Measurements from ENCODE around the gene GPX4.
A peak's percentile ranks its signal among the peaks of the same experiment; 100 is the strongest.

GPX4 gene, protein sequence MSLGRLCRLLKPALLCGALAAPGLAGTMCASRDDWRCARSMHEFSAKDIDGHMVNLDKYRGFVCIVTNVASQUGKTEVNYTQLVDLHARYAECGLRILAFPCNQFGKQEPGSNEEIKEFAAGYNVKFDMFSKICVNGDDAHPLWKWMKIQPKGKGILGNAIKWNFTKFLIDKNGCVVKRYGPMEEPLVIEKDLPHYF

DNA sequence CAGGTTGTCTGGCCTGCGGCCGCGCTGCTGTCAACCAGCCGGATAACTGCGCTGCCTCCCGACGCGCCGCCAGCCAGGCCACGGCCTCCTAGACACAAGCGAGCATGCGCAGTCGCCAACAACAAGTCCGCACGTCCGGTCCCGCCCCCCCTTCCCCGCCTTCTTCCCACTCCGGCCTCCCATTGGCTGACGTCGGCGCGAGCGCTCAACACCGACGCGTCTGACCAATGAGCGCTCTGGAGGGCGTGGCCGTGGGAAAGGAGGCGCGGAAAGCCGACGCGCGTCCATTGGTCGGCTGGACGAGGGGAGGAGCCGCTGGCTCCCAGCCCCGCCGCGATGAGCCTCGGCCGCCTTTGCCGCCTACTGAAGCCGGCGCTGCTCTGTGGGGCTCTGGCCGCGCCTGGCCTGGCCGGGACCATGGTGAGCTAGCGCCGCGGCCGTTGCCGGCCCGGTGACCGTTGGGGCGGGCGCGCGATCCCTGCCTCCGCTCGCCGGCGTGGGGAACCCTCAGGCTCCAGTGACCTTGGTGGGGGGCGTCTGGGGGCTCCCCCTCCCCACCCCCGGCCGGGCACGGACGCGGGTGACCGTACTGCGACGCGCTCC is at the start of gene GPX4:
Gene GPX4 (plus strand): TSS at position 287 of the 603 bp plus-strand sequence. CDS start 50 bp downstream, at position 337.
- peak; percentile 98 for DNase-seq (ENCODE audit: low spot score)

DNA sequence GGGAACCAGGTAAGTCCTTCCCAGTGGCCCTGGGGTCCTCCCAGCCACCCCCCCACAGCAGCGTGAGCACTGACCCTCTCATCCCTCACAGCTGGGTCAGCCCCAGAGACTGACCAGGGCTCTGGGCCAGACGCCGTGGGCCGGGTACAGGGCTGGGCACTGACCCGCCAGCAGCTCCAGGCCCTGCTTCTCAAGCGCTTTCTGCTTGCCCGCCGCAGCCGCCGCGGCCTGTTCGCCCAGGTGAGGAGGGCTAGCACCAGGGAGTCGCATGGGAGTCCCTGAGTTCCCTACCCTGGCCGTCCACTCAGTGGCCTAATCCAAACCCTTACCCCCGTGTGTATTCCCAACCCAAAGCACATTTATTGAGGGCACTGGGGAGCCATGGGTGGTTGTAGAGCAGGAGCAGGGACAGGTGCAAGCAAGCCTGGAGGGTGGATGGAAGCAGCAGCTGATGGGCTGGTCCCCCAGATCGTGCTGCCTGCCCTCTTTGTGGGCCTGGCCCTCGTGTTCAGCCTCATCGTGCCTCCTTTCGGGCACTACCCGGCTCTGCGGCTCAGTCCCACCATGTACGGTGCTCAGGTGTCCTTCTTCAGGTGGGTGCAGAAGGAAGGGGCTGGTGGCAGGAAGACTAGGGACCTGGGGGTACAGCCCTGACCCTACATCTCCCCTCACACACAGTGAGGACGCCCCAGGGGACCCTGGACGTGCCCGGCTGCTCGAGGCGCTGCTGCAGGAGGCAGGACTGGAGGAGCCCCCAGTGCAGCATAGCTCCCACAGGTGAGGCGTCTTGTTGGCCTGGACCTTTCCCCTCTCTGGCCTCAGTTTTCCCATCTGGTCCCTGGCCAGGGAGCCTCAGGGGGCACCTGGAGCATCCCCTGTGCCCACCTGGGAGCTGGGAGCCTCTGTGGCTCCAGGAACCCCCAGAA is 49.4 kb upstream of the GPX4 start:
- DNase-seq (ENCODE audit: low spot score): no peak

DNA sequence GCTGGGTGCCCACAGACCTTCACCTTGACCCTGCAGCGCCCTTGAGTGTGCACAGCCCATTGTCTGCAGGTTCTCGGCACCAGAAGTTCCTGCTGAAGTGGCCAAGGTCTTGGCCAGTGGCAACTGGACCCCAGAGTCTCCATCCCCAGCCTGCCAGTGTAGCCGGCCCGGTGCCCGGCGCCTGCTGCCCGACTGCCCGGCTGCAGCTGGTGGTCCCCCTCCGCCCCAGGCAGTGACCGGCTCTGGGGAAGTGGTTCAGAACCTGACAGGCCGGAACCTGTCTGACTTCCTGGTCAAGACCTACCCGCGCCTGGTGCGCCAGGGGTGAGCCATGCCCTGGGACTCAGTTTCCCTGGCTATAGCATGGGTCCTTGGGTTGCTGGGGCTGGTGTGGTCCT is 48.8 kb upstream of the GPX4 start:
- no peak for DNase-seq (ENCODE audit: low spot score)

DNA sequence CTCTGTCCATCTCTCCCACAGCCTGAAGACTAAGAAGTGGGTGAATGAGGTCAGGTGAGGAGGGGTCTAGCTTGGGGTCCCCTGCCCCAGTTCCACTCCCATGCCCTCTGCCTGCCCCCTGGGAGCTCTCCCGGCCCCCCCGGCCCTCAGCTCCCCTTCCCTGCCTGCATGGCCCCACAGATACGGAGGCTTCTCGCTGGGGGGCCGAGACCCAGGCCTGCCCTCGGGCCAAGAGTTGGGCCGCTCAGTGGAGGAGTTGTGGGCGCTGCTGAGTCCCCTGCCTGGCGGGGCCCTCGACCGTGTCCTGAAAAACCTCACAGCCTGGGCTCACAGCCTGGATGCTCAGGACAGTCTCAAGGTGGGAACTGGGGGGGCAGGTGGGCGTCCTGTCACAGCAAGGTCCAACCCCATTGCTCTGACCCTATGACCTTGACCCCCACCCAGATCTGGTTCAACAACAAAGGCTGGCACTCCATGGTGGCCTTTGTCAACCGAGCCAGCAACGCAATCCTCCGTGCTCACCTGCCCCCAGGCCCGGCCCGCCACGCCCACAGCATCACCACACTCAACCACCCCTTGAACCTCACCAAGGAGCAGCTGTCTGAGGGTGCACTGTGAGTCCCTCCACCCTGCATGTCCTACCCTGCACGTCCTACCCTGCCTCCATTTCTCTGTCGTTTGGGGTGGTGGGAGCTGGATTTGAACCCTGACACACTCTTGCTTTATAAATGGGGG is 47.7 kb upstream of the GPX4 start:
- DNase-seq (ENCODE audit: low spot score): no peak

DNA sequence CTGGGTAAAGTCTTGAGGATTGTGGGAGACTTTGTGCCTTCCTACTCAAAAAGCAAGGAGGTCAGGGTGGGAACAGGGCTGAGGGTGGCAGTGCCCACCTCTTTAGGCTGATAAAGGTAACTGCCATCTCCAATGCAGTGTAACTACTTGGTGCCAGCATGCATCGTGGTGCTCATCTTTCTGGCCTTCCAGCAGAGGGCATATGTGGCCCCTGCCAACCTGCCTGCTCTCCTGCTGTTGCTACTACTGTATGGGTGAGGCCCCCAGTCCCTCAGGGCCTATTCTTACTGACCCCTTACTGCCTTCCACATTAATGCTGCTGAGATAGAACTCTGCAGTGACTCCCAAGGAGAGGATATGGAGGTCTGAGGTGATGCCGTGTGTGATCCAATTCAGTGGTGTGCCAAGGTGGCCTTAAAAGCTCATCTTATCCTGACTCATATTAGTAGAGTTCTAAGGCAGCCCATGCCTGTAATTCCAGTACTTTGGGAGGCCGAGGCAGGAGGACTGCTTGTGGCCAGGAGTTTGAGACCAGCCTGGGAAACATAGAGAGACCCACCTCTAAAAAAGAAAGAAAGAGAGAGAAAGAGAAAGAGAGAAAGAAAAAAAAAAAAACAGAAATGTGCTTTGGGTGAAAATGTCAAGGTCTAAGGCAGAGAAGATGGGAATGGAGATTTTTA is 46.5 kb upstream of the GPX4 start:
- no peak for DNase-seq (ENCODE audit: low spot score)

DNA sequence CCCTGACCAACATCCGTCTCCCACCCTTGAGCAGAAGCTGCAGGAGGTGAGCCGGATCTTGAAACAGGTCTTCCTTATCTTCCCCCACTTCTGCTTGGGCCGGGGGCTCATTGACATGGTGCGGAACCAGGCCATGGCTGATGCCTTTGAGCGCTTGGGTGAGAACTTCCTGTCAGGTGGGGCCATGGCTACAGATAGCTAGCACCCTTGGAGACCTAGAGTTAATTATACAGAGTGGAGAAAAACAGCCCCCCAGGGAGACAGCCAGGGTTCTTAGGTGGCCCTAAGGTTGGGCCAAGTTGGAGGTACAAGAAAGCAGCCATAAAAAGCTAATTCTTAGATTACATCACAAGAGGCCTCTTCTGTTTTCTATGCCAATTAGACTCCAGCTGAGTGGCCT is 45.7 kb upstream of the GPX4 start:
- no peak for DNase-seq (ENCODE audit: low spot score)

DNA sequence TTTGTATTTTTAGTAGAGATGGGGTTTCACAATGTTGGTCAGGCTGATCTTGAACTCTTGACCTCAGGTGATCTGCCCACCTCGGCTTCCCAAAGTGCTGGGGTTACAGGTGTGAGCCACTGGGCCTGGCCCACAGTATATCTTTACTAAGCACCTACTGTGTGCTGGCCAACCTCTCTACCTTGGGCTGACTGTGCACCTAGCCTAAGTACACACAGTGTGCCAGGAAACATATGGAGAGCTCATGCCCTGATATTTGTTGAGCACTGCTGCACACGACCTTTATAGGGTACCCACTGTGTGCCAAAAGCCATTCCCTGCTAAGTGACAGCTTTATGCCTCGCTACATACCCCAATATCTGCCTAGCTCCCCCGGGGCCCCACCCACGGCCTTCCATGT is 43.1 kb upstream of the GPX4 start:
- no peak for DNase-seq (ENCODE audit: low spot score)

DNA sequence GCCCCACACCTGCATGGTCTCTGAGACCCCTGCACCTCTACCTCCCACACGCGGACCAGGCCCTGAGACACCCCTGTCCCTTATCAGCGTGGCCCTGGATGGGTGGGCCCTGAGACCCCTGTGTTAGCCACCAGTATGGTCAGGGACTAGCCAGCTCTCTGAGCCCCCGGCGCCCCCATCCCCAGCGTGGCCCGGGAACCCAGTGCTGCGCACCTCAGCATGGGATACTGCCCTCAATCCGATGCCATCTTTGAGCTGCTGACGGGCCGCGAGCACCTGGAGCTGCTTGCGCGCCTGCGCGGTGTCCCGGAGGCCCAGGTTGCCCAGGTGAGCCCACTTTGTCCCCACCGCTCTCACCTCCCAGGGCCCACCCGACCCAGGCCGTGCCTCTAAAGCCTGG is 41.8 kb upstream of the GPX4 start:
- no peak for DNase-seq (ENCODE audit: low spot score)

DNA sequence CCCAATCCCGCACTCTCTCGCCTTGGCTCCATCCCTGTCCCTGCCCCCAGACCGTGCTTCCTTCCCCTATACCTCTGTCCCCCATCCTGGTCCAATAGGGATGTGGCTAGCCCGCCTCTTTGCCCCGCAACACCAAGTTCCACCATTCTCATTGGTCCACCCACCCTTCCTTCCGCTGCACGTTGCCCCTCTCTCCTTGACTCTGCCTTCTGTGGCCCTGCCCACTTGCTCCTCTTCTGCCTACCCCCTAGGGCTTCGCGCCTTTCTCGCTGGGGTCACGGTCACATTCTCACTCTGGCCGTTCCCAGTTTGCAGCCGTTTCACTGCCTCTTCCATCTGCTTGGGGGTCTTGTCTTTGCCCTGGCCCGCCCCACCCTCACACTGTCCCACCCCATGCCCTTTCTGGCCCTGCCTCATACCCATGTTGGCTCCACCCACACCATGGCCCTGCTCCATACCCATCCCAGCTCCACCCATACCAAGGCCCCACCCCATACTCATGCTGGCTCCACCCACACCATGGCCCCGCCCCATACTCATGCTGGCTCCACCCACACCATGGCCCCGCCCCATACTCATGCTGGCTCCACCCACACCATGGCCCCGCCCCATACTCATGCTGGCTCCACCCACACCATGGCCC is 41.3 kb upstream of the GPX4 start:
- DNase-seq (ENCODE audit: low spot score): no peak

DNA sequence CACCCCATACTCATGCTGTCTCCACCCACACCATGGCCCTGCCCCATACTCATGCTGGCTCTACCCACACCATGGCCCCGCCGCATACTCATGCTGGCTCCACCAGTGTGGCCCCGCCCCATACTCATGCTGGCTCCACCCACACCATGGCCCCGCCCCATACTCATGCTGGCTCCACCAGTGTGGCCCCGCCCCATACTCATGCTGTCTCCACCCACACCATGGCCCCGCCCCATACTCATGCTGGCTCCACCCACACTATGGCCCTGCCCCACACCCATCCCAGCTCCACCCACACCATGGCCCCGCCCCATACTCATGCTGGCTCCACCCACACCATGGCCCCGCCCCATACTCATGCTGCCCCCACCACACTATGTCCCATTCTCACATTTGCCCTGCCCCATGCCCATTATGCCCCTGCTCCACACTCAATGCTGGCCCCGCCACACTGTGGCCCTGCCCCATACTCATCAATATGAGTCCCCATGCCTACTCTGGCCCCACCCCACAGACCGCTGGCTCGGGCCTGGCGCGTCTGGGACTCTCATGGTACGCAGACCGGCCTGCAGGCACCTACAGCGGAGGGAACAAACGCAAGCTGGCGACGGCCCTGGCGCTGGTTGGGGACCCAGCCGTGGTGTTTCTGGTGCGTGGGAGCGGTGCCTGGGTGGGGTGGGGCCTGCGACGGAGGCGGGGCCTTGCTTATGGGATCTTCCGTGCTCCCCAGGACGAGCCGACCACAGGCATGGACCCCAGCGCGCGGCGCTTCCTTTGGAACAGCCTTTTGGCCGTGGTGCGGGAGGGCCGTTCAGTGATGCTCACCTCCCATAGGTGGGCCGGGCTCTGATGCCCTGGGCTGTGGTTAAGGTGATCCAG is 40.5 kb upstream of the GPX4 start:
- no peak for DNase-seq (ENCODE audit: low spot score)

DNA sequence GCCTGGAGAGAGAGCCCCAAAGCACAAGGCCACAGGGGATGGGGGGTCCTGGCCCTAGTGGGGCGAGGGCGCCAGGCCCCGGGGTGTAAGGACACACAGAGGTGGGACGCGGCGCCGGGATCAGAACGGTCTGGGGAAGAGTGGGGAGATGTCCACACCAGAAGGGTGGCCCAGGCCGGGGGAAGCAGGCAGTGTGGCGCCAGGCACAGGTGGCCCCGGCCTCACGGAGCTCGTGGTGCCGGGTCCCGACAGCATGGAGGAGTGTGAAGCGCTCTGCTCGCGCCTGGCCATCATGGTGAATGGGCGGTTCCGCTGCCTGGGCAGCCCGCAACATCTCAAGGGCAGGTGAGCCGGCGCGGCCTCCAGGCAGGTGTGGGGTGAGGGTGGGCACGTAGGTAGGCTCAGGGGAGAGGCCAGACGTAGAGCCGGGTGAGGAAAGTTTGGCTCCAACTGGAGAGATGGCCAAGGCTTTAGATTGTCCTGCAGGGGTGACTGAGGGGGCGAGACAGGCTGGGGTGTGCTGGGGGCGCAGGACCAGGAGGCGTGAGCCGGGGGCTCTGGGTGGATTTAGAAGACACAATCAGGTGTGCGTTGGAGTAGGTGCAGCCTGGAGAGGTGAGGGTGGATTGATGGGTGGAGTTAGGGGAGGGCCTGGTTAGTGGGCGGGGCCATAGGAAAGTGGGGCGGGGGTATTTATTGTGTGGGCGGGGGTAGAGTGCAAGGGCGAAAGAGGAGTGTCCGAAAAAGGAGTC is 39.7 kb upstream of the GPX4 start:
- no peak for DNase-seq (ENCODE audit: low spot score)

DNA sequence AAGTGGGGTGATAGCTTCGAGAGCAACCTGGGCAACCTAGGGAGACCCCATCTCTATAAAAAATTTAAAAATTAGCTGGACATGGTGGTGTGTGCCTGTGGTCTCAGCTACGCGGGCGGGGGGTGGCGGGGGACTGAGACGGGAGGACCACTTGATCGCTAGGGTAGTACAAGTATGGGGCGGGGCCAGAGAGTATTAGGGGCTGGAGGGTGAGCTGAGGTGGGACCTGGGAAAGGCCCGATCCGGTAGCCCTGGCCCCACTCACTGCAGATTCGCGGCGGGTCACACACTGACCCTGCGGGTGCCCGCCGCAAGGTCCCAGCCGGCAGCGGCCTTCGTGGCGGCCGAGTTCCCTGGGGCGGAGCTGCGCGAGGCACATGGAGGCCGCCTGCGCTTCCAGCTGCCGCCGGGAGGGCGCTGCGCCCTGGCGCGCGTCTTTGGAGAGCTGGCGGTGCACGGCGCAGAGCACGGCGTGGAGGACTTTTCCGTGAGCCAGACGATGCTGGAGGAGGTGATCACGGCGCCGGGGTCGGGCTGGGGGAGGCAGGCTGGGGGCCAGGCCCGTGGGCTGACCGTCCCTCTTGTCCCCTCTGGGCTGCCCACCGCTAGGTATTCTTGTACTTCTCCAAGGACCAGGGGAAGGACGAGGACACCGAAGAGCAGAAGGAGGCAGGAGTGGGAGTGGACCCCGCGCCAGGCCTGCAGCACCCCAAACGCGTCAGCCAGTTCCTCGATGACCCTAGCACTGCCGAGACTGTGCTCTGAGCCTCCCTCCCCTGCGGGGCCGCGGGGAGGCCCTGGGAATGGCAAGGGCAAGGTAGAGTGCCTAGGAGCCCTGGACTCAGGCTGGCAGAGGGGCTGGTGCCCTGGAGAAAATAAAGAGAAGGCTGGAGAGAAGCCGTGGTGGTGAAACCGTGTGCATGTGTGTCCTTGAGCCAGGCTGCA is 38.9 kb upstream of the GPX4 start:
- peak; percentile 67 for DNase-seq (ENCODE audit: low spot score)

DNA sequence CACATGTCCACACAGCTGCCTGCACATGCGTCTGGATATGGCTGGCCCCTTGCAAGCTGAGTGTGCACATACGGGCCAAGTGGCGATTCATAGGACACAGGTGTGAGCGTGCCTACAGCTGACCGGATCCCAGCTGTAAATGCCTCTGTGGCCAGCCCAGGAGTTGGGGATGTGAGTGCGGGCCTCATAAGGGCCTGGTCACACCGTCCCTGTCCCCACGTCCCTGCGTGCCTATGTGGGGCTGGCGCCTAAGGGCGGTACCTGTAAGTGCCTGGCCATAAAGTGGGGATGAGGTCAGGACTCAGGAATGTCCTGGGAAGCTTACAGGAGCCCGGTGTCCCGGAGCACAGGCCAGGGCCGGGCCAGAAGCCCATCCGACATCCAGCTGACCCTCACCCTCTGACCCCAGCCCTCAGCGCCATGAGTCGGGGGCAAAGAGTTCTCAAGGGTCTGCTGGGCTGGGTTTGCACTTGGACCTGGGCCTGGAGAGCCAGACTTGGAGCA is 38.1 kb upstream of the GPX4 start:
- no peak for DNase-seq (ENCODE audit: low spot score)

DNA sequence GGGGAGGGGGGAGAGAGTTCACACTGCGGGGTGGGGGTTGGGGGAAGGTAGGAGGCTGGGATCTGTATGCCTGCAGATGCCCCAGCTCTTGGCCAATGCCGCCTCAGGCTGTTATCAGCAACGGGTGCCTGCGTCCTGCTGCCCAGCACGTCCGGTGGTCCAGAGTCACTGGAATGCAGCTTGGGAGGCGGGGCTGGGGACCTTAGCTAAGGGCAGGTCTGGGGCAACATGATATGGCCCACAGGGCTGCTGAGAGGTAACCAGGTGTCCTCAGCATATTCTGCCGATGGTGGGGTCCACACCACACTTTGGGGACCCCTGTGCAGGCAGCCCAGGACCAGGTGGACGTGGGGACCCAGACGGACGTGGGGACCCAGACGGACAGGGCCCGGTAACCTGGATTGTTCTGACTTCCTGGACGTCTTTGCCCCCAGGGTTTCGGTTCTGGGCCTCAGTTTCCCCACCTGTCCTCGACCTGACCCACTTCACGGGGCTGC is 37.5 kb upstream of the GPX4 start:
- DNase-seq (ENCODE audit: low spot score): no peak

DNA sequence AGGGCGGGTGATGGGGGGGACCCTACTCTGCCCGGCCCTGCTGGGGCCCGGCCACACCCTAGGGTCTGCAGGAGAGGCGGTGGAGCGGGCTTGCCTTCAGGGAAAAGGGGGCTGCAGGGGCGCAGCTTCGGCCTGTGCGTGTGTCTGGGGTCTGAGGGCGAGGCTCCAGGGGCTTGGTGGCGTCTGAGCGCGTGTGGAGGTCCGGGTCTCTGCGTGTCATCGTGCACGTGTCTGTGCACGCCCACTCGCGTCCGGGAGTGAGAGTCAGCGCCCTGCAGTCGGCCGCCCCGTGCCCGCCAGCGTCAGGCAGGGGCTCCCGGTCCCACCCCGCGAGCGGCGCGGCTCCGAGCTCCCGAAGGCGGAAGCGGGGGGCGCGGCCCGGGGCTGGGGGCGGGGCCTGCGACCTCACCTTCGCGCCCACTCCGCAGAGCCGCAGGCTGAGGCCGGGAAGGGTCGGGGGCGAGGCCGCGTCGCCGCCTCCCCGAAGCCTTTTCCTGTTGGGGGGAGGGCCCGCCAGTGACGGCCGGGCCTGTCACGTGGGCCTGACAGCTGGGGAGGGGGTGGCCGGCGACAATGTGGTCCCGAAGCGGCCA is 37.0 kb upstream of the GPX4 start, which contains the start of gene ARHGAP45:
Gene ARHGAP45 (plus strand): TSS at position 420 of the 593 bp plus-strand sequence. CDS start 239 bp downstream, outside the sequence.
- DNase-seq (ENCODE audit: low spot score): peak; percentile 78

DNA sequence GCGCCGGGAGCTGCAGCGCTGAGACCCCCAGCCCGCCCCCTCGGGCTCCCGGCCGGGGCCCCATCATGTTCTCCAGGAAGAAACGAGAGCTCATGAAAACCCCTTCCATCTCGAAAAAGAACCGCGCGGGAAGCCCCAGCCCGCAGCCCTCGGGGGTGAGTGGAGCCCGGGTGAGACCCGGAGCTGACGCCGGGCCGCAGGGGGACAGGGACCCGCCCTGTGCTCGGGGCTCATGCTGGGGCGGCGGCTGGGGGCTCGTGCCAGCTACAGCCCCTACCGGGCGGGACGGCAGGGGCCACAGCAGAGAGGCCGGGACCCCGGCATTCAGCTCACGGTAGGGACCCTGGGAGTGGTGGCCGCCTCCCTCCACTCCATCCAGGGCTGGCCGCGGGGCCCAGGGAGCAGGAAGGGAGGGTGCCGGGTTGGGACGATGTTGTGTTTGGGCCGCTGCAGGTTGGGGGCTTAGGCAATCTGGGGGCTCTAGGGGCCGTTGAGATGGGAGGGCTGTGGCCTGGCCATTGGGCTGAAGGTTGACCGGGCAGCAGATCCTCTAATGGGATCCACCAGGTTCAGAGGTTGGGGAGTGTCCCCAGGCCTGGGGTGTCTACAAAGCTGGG is 36.3 kb upstream of the GPX4 start:
- peak; percentile 60 for DNase-seq (ENCODE audit: low spot score)
